GM18858 (cell line): ENCODE measurements around the gene KCNJ4.
"Not testable (repeated sequence)": the region's sequence is repeated elsewhere in the genome, so short reads cannot be mapped to it uniquely, and the experiment has no call there.

ENCODE experiments used
- ATAC-seq: cut with Tn5 transposase; IDR thresholded peaks from one replicate; pipeline ENCODE4 v1.9.1; 2021; ENCODE audit not compliant: unreplicated experiment

Gene KCNJ4

DNA sequence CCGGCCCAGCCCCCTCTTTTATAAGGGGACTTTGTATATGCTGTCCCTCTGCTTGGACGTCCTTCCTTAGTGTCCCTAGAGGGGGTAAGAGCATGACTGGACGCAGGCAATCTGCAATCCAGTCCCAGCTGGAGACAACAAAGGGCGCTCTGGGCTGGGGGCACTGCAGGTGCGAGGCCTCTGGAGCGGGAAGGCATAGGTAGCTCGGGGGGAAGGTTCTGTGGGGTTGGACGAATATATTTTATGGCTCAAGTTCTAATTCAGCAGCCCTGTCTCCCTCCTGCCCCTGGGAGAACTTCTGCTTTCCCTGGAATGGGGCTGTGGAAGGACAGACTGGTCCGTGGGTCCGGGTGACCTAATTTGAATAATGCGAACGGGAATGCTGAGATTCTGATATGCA lies 40.0 kb downstream of the KCNJ4 start:
- no peak for ATAC-seq

DNA sequence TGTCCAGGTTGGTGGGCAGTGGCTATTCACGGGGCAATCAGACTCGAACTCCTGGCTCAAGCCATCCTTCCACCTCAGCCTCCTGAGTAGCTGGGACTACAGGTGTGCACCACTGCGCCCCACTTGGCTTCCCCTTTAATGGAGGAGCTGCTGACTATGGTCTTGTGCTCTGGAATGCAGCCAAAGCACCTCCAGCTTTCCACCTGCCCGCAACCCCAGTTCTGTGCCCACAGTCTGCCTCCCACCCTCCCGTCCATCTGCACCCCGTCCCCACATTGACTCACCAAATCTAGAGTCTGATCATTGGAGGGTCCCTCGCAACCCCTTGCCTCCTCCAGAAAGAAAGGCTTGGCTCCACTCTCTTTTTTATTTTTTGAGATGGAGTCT lies 41.0 kb downstream of the KCNJ4 start:
- ATAC-seq, result no peak

DNA sequence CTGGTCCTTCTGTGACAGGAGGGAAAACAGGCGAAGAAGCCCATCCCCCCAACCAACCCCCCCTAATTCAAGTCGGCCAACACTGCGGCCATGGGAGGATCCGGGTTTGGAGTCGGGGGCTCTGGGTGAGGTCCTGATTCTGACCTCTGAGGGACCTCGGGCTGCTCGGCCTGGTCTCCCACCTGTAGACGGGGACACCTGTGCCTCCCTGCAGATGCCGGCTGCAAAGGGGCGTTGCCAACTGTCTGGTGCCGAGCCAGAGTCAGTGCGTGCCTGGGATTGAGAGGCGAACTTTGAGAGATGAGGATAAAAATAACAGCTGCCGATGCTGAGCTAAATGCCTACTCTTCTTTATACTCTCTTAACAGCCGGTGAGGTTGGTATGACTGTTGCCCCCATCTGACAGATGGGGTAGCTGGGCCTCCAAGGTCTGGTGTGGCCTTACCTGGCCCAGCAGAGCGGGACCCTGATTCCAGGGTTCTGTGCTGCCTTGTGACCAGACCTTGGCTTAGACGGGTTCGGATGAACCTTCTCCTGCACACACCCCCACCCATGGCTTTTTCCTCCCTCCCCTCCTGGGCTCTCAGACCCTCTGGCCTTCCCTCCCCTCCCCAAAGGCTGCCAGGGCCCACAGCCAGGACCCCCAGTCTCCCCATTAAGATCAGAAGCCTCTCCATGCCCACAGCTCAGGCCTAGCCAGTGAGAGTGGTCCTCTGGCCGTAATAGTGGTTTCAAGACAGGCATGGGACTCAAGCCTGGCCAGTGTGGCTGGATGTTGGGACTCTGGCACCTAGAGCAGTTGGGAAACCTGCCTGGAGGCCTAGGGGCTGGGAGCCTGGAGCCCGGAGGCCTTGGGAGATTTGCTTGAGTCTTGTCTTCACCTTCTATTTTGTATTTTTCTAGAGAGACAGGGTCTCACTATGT lies 41.7 kb downstream of the KCNJ4 start:
- ATAC-seq, result no peak

DNA sequence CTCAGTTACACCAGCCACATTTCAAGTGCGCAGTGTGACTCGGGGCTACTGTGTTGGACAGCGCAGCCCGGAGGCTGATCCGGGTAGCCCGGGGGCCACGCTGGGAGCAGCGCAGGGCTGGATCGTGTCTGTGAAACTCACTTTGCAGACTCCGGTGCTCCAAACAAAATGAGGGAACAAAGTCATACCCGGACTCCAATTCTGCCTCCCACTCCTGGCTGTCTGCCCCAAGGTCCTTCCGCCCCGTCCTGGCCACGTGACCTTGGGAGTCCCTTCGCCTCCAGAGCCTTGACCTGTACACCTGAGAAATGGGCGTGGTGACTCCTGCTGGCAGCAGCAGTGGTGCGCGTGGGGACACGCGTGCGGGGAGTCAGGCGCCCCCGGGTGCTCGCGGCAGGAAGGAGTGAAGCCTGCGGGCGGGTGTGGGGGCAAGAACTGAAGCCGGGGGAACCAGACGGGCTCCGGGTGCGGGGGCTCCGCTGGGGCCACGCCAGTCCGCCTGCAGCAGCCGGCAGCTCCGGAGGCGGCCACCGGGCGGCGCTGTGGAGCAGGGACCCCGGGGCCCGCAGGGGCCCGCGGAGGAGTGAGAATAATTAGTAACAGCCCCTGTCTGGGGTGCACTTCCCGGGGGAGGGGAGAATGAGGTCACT lies 42.4 kb downstream of the KCNJ4 start:
- ATAC-seq, result no peak

DNA sequence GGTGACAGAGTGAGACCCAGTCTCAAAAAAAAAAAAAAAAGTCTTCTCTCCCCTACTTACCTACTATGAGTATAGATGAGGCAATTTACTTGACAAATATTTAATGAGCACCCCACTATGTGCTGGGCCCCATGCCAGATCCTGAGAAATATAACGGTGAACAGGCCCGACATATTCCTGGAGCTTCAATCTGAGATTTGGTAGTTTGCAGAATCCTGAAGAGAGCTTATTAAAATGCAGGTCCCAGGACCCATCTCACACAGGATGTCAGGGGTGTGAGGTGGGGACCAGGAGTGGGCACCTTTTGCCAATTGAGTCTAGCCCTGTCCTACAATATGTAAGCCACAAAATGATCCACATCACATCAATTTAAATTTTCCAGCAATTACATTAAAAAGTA lies 44.0 kb downstream of the KCNJ4 start:
- ATAC-seq, result no peak

DNA sequence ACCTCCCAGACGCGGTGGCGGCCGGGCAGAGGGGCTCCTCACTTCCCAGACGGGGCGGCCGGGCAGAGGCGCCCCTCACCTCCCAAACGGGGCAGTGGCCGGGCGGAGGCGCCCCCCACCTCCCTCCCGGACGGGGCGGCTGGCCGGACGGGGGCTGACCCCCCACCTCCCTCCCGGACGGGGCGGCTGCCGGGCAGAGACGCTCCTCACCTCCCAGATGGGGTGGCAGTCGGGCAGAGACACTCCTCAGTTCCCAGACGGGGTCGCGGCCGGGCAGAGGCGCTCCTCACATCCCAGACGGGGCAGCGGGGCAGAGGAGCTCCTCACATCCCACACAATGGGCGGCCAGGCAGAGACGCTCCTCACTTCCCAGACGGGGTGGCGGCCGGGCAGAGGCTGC lies 45.1 kb downstream of the KCNJ4 start:
- not testable (repeated sequence) for ATAC-seq

DNA sequence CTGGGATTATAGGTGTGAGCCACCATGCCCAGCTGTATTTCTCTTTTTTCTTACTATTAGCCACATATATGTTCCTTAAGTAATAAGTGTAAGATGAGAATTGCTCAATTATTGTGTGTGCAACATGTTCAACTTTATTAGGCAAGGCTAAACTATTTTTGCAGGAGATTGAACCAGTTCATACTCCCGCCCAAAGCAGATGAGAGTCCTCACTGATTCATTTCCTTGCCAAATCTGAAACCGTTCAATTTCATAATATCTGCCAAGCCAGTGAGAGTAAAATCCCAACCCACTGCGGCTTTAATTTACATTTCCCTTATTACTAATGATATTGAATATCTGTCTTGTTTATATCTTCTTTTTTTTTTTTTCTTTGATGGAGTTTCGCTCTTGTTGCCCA lies 48.4 kb downstream of the KCNJ4 start:
- ATAC-seq, result no peak

DNA sequence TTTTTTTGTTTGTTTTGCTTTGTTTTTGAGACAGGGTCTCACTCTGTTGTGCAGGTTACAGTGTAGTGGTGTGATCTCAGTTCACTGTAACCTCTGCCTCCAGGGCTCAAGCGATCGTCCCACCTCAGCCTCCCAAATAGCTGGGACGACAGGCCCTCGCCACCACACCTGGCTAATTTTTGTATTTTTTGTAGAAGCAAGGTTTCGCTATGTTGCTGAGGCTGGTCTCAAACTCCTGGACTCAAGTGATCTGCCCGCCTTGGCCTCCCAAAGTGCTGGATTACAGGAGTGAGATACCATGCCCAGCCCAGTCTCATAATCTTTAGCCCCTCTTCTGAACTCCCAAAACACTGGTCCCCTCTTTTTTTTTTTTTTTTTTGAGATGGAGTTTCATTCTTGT lies 50.6 kb downstream of the KCNJ4 start:
- no peak for ATAC-seq

DNA sequence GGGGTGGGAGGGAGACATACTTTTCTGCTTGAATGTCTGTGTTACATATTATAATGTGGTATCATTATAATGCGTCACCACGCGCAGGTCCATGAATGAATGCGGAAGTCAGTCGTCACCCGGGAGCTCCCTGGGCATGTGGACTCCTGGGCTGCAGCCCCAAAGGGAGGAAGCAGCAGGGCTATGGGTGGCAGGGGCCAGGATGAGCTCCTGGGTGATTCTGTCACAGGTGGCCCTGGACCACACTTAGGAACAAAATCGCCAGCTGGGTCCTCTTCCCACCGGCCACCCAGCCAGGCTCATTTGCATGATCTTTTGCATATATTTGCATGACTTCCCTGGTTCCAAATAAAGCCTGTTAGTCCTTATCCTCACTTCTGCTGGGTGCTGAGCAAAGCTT lies 51.2 kb downstream of the KCNJ4 start:
- ATAC-seq, result no peak

DNA sequence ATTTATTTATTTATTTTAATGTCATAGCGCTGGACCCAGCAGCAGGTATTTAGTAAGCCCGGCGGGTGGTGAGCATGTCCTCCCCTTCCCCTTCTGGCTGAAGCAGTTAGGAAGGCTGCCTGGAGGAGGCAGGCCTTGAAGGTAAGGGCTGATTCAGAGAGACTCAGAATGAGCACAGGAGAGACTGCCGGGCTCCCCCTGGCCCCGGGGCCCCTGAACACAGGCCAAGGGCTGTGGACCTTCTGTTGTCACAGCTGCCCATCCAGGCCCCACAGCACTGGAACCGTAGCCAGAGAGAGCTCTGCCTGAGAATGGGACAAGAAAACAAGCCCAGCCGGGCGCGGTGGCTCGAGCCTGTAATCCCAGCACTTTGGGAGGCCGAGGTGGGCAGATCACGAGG lies 52.8 kb downstream of the KCNJ4 start:
- ATAC-seq, result no peak

DNA sequence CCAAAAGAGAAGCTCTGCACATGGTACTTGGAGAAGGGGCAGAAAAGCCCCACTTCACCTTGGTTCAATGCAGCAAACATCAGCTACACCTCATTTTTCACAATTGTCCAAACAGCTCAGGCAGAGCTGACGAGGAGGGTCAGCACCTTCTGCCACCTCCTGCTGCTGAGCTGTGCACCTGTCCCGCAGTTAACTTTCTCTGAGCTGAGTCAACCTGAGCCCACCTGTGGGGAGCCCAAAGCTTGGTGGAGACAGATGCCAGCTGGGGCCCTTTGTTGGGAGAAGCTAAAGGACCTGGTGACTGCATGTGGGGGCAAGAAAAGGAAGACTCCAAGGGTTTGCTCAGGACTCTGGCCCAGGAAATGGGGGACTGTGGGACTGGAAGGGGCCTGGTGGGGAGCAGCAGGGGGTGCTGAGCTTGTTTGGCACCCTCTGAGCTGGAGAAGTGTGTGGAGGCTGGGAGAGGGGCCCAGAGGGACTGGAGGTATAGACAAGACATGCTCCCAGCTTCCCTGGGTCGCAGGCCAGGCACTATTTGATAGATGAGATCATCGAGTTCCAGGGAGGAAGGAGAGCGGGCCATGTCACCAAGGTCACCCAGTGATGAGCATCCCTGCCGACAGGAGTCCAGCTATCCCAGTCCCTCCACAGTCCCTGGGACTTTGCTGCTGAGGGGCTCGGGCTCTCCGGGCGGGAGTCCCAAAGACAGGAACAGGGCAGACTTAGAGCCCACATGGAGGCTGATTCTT lies 53.5 kb downstream of the KCNJ4 start:
- ATAC-seq, result no peak

DNA sequence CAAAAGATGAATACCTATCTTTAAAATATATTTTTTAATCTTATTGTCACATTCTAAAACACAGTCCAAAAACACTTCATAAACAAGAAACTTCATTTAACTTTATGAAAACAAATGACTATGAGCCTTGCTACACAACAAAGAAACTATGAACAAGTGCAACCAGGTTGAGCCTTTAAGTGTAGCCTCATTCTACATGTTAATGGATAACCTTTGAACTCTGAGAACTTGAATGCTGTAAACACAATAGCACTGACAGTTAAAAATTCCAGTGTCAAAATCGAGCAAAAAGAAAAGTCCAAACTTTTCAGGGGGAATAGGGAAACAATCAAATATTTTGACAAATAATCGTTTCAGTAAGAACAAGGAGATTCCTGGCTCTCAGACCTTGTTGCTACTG lies 54.7 kb downstream of the KCNJ4 start:
- not testable (repeated sequence) for ATAC-seq

DNA sequence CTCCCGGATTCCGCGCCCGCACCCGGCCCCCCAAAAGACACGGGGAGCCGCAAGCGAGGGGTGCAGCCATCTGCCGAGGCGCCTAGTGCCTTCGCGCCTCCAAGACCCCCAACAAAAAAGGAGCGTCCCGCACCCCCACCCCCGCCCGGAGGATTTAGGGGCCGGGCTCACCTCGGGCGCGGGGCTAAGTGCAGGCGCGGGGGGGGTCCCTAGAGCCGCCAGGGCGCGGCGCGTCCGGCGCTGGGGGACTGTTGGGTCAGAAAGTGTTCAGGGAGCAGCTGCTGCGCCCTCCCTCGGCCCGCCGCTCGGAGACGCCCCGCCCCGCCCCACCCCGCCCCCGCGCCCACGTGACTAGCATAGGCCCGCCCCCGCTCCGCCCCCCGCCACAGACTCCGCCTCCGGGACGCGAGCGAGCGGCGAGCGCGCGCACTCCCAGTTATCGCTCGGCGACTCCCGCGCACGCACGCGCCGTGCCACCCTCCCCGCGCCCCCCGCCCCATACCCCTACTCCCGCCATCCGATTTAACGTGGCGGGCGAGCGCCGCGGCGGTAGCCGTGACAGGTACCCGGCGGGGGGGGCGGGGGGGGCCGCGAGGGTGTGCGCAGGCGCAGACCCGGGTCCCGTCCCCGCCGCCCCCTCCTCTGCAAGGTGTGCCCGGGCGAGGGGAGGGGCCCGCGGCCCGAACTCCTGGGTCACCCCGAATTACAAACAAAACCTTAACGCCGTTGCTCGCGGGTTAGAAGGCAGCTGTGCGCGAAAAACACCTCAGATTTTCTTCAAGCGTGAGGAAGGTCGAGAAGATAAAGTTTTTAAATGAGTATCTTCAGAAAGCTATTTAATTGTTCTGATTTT lies 56.2 kb downstream of the KCNJ4 start:
- ATAC-seq, result no peak

DNA sequence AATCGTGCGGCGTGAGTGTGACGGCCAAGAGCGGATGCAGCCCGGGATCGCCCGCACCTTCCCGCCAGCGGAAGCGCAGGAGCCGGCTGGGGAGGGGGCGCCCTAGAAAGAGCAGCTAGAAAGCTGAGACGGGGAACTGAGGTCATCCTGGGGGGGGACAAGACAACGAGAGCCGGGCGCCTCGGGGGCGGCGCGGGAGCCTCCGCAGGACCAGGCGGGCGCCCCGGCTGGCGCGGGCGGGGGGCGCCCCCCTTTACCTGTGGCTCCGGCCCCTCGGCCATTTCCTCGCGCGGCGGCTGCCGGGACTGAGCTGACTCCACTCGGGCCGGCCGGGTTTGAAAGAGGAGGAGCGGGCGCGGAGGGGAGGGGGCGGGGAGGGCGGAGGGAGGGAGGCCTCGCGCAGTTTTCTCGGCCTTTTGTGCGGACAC lies 56.8 kb downstream of the KCNJ4 start:
- not testable (repeated sequence) for ATAC-seq

DNA sequence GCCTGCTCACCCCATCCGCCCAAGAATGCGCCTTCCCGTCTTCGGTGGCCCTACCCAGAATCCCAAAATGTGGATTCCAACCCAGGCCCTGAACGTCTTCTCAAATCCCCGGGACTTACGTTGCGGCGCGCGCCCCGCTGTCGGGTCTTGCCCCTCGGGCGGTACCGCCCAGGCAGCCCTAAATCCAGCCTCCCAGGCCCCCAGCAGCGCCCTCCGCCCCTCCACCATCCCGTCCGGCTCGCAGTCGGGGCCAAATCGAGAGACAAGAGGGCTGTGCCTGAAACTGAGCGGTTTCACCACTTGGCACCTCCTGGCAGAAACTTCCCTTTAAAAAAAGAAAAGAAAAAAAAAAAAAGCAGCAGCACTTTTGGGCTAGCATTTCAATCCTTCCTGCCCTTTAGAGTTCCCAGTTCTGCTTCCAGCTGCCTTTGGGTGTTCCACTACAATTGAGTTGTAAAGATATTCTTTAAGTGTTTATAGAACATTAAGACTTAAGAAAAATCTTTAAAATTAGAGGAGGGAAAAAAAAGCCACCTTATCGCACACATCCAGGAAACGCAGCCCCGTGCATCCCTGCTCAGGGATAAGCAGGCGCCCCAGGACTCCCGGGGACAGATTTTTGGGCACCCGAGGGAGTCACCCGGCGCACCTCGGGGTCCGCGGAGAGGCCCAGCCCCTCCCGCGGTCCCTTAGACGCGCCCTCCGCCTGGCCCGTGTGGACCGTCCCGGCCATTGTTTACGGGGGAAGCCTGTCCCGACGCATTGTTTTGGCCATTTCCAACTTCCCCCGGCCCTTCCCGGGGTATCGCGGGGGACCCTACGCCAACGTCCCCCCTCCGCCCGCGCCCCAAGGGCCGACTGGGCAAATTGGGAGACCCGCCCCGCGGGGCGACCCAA lies 57.6 kb downstream of the KCNJ4 start:
- no peak for ATAC-seq

DNA sequence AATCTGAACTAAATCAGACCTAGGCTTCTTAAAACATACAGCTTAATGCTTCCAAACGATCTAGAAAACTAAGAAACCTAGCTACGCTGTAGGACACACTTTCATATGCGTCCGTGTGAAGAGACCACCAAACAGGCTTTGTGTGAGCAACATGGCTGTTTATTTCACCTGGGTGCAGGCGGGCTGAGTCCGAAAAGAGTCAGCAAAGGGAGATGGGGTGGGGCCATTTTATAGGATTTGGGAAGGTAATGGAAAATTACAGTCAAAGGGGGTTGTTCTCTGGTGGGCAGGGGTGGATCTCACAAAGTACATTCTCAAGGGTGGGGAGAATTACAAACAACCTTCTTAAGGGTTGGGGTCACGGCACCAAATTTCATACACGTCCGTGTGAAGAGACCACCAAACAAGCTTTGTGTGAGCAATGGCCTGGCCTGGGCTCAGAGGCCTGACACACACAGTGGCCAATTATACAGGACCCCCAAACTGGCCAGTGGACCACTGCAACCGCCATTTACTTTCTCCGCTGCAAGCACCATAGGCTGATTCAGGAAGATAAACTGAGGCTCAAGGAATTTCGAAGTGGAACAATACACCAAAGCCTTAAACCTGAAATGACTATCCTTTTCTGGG lies 58.4 kb downstream of the KCNJ4 start:
- not testable (repeated sequence) for ATAC-seq

DNA sequence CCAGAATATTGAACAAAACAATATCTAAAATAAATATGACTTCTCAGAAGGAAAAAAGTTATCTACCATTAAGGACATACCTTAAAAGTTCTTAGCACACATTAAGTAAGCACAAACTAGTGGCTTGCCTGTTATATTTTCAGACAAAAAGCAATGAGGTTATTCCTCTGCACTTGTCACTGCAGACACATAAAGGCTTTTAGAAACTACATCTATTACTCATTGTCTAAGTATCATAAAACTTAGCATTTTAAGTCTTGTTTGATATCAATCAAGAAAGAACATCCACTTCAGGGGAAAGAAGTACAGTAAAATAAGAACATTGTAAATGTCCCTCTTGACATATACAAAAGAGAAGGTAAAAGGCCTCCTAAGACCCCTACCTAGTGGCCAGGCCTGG lies 59.1 kb downstream of the KCNJ4 start:
- ATAC-seq, result not testable (repeated sequence)

DNA sequence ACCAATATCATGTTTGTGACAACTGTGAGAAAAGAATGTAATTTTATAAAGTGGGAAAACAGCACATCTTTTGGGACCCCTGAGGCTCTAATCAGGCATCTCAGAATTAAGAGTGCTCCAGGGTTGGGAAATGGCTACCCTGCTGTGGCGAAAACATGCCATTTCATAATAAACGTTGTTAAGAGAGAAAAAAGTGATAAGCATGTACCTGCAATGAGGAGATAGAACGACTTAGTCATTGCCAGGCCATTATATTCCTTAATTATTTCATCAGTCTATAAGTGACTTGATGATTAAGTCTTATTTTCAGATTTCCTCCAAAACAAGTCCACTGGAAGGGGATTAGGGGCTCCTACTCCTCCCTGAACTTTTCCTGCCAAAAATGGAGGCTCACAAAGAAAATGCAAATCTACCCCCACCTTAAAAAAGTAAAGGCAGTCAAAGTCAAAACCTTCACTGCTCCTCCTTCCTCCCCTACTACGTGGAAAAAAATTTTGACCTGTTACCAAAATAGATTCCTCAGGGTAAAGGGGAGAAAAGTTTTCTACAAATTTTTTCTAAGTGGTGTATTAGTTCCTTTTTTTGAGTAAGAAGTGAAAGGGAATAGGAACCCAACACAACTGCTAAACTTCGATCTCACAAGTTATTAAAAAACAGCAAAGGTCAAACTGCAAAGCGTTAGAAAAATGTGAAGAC lies 59.9 kb downstream of the KCNJ4 start:
- not testable (repeated sequence) for ATAC-seq

DNA sequence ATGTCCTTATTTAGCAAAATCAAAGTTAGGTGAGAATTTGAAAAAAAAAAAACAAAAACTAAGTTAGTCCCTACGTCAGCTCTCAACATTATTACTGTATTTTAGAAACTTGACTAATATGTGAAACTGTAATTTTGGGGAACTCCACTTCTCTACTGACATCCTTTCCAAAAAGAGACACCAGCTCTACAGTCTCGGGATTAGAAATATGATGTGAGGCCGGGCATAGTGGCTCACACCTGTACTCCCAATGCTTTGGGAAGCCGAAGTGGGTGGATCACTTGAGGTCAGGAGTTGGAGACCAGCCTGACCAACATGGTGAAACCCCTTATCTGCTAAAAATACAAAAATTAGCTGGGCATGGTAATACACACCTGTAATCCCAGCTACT lies 65.6 kb downstream of the KCNJ4 start:
- ATAC-seq, result not testable (repeated sequence)
